Femur (tissue), 1 donor: Measurements from ENCODE around the gene CBLB.

ENCODE experiments used
- DNase-seq: peaks from one replicate; pipeline ENCODE4 v3.0.0-alpha.2; 2017

The CBLB gene

DNA sequence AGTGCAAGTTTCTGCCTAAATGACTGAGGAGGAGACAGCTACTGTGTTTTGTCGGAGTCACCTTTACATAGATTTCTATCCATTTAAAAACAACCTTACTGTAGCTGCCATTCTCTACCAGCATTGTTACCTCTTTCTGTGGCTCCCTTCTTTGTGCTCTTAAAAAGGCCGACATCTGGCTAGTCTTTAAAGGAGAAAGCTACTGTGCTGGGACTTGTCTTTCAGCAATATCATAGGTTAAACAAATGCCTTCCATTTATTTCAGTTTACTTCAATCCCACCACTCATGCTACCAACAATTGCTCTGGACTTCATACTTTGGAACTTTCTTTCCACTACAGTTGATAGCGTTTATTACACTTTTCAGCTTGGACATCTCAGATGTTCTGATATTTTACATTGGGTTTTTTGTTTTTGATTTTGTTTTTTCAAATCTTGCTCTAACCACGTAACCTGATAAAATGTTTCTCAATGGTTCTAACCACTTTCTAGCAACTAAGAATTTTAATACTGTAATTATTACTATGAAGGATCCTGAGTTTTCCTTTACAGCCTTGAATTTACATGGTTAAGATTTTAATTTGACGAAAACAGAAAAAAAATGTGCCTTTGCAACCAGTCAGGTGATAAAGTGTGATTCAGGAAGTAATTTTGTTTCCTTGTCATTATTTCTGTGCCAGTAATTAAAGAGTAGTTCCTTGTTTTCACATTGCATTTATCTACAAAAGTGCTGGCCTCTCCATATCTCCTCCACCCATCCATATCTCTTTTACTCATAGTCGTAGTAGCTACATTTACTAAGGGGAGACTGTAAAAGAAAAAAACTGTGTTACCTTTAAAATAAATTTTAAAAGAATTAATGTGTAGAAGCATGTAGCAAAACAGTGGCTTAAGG is 1.3 kb upstream of the CBLB start:
- DNase-seq = no peak

- DNase-seq = no peak
Observed at GRCh38 chr3:105869531-105869833, 670 bp upstream of the CBLB start.

GRCh38 chr3:105868431-105868741 is 426 bp downstream of the CBLB start:
- DNase-seq = peak; percentile 77

- DNase-seq = no peak
Observed at GRCh38 chr3:105867712-105868430, 941 bp downstream of the CBLB start.

DNA sequence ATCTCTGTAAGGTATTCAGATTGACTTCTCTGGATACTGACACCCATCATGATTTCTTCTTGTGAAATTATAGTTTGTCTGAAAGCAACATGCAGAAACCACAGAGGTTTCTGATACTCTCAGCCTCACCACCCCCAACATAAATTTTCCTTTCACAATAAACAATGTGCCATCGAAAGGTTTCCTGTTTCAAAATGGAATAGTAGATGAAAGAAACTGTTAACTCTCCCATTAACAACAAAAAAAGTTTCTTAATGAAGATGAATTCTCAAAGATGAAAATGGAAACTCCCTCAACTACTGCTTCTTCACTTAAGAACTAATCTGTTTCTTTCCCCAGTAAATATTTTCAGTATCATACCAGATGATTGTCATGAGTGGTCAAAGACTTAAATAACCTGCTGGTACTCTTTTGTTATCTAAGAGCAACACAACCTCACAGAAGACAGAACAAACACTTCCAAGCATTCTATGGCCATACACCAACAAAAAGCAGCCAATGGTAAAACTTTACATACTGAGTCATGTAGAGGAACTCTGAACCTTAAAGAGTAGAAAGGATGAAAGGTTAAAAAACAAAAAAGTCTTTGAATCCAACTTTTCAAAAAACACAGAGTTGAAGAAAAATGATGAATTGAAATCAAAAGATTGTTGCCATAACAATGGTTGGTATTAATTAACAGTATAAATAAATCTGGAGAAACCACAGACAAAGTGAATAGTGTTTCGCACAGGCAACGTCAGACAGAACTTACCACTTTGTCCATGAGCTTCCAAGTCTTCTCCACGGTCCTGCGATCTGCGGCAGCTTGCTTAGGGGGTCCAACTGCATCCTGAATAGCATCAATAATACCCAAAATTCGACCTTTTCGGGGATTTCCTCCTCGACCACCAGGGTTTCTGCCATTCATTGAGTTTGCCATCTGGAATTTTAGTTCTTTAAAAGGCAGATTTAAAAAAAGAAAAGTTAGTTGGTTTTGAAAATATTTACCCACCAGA is 1.9 kb downstream of the CBLB start:
- DNase-seq = peak; percentile 46

GRCh38 chr3:105865867-105866350 is 2.9 kb downstream of the CBLB start:
- no peak for DNase-seq

DNA sequence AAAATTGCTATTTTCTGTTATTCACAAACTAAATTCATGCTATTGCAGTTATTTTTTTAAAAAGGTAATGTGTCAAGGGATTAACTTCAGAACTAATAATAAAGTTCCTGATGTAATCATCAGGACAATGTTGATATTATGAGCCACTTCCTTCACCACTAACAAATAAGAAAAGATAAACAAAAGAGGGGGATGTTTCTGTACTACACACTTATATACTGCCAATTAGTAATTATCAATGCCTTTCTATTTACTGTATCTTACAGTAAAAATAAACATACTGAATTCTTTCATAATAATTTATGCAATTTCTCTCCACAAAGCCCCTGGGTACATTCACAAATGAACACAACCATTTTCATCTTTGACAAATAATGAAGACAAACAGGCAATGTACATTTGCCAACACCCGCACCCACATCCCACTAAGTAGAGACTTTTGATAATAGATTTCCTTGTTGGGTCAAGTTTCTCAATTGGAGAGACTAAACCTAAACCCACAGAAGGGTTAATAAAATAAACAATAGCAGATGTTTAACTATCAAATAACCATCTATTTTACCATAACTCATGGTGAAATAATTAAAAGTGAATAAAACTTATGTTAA is 3.7 kb downstream of the CBLB start:
- DNase-seq = no peak

GRCh38 chr3:105864212-105864611 is 4.6 kb downstream of the CBLB start:
- no peak for DNase-seq

GRCh38 chr3:105863608-105864007 is 5.2 kb downstream of the CBLB start:
- DNase-seq = no peak

GRCh38 chr3:105862217-105862616 is 6.6 kb downstream of the CBLB start:
- no peak for DNase-seq

- DNase-seq = no peak
Observed at GRCh38 chr3:105860641-105861040, 8.2 kb downstream of the CBLB start.

DNA sequence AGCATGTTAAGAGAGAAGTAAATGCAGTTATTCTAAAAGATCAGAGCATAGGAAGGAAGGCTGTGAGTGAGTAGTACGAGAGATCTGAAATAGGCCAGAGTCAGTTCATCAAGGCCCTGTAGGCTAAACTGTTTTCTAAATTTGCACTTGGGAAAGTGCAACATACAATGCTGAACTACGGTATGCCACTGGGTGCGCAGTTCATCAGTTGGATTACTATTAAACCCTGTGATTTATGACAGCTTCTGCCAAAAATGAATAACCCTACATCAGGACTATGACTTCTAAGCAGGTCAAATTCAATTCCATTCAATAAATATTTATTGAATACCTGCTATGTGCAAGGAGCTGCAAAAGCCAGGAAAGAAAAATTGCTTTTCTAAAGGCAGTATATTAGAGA is 10.8 kb downstream of the CBLB start:
- no peak for DNase-seq

- no peak for DNase-seq
Observed at GRCh38 chr3:105857601-105858000, 11.2 kb downstream of the CBLB start.

GRCh38 chr3:105856605-105857004 is 12.2 kb downstream of the CBLB start:
- DNase-seq = no peak

GRCh38 chr3:105853801-105854432 is 14.9 kb downstream of the CBLB start:
- DNase-seq = no peak

GRCh38 chr3:105851582-105851981 is 17.2 kb downstream of the CBLB start:
- DNase-seq = no peak

GRCh38 chr3:105851176-105851575 is 17.6 kb downstream of the CBLB start:
- DNase-seq = no peak

GRCh38 chr3:105850593-105850992 is 18.2 kb downstream of the CBLB start:
- DNase-seq = no peak

DNA sequence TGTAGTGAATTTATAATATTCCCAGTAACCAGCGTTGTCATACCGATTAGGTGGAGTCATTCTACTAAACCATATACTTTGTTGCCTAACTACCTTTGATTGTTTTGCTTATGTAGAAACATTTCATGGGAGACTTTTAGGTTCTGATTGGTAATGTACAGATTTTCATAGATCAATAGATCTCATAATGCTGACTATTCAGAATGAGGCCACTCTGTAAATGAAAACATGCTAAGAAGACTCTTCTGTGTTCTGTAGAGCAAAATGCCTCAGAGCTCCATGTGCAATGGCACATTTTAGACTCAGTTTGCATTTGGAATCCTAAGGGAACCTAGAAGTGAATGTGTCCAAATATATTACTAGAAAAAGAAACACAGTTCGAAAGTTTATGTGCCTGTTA is 20.0 kb downstream of the CBLB start:
- DNase-seq = no peak

DNA sequence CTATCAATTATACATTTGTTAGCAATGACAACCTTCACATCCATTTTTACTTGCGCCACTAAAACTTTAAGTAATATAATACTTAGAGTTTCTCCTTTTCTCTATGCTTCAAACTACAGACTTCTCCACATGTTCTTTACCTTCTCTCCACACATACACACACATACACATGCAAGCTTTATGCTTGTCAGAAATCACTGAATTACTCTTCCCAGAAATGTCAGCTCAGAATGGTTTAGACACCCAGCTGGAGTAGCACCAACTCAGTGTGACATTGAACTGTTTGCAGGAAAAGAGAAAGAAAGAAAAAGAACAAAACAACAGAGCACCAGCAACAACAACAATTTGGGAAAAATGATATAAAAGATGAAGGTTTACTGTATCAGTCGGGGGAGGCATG is 20.9 kb downstream of the CBLB start:
- no peak for DNase-seq

DNA sequence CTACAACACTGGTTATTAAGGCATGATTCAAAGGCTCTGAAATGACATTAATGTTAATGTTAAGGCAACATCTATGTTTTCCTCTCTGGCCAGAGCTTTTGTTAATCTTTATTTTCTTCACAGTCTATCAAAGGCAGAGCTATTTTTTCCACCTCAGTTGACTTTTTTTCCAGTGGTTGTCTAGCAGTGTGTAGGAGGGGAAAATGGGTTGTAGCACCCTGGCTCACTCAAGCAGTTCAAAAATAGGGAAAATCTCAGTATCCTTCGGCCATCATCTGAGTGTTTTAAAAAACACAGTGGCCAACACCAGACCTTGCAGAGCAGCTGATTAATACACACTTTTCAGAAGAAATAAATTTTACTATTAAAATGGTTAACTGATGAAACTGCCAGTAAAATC is 21.4 kb downstream of the CBLB start:
- no peak for DNase-seq

- no peak for DNase-seq
Observed at GRCh38 chr3:105846809-105847208, 22.0 kb downstream of the CBLB start.
